GM18526 (cell line): ENCODE measurements around the gene LEUTX.

Experiments used
- POLR2A ChIP-seq: IDR thresholded peaks from 3 replicates; pipeline ENCODE4 v1.6.1; 2011; ENCODE audit not compliant: insufficient read length; ENCODE audit errors: extremely low read depth

Gene LEUTX, protein sequence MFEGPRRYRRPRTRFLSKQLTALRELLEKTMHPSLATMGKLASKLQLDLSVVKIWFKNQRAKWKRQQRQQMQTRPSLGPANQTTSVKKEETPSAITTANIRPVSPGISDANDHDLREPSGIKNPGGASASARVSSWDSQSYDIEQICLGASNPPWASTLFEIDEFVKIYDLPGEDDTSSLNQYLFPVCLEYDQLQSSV

DNA sequence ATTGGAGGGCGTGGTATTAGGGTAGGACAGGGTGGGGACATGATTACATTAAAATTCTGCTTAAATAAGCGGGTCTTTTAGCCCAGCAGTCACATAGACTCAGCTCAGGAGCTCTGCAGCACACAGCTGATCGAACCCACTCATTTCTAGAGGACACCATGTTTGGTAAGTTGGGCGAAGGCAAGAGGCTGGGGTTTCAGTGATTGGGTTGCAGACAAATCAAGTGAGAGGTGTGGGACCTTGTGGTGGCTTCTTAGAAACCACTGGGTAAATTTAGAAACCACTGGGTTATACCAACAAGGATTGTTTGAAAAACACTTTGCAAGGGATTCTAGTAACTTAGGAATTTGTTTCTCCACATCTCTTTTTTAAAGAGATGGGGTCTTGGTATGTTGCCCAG is at the start of gene LEUTX:
Gene LEUTX (plus strand): TSS at position 92 of the 400 bp plus-strand sequence. CDS start 67 bp downstream, at position 159.
- TF ChIP-seq POLR2A, result no peak

DNA sequence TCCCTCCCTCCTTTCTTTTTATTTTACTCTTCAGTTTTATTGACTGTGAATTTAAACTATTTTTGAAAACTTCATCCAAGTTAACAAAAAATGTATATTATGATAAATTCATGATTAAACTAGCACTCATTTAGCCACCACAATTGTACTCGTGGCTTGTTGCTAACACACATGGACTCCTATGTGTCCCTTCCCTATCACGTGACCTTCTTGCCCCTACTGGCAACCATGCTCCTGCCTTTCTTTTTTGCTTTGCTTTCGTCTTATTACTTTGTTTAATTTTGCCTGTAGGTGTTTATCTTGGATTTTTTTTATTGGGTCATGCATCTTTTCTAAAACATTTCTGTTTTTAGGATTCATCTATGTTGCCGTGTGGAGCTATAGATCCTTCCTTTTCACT is 49.1 kb upstream of the LEUTX start:
- TF ChIP-seq POLR2A, result no peak

DNA sequence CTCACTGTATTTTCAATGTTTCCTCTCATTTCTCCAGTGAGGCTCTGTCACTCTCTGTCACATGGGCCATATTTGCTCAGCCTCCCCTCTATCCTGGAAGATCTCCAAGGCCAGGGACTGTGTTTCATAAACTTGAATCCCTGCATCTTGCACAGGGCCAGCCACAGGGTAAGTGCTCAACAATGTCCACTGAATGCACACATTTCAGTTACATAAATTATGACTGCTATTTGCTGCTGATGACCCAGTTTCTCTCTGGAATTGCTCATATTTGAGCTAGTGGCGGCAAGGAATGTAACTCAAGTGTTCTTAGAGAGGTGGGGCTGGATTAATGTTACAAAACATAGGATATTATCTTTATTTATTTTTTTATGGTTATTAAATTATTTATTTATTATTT is 47.0 kb upstream of the LEUTX start:
- TF ChIP-seq POLR2A, result no peak

DNA sequence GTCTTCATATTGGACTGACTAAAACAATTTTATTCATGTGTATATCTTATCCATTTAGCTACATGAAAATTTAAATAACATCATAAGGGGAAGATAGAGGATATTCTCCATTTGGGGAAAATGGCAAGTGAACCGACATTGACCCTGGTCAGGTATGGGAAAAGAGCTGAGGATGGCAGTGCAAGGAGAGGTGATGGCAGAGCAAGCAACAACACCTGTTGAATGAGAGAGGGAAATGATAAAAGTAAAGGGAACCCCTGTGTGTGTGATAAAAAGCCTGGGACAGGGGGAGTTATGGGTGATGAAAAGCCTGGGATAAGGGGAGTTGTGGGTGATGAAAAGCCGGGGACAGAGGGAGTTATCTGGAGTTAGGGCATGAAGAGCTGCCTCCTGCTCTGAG is 44.8 kb upstream of the LEUTX start:
- no peak for TF ChIP-seq POLR2A

DNA sequence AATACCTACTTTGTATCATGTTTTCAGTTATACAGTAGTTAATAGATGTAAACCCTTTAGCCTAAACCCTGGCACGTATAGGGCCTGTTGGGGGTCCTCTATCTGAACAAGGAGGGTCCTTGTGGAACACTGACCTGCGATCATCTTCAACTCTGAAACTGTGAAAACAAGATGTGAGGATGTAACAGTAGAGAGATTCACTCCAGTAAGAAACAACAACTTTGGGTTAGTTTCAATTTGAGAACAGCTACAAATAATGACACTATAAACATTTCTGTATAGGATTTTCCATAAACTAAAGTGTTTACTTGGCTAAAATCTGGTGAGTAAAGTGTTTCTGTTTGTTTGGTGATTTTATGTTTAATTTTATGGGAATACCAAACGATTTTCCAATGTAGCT is 43.0 kb upstream of the LEUTX start:
- TF ChIP-seq POLR2A, result no peak

DNA sequence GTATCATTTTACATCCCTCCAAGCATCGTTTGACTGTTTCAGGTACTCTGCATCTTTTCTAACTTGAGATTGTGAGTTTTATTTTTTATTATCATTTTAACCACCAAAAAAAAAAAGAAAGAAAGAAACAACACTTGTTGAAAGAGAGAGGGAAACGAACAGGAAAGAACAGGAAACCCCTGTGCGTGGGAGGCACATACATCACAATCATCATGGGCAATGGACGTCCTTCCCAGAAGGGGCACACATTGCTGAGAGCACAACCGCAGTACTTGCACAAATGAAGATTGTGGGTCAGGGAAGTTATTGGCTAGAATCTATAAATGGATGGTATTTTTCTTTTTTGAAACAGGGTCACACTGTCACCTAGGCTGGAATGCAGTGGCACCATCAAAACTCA is 42.6 kb upstream of the LEUTX start:
- TF ChIP-seq POLR2A, result no peak

DNA sequence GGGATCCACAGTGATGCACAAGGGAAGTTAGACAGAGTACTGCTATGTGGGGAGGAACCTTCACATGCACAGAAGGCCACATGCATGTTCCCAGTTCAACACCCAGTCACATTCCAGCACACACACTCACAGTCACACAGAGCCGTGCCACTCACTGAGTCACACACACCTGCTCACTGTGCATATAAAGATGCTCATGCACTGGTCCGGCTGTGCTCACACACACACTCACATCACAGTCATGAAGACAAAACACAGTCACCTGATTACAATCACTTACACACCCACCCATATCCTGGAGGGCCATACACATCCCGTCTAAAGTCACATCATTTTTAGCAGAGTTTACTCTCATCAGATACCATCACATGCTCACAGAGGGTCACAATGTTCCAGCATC is 41.3 kb upstream of the LEUTX start:
- TF ChIP-seq POLR2A, result no peak

DNA sequence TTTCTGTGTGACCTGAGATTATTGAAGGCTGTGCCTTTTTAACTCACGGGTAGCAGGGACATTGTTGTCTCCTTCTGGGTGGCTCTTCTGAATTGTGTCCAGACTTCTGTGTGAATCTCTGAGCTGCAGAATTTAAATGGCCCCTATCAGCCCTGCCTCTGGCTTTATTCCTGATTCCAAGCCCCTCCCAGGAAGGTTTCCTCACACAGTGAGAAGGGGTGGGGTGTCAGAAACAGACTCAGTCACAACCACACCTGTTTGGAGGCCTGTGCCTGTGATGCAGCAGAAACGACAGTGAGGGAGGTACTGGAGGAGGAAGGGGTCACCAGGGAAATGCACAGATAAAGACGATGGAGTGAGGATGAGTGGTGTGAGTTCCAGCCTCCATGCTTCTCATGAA is 40.8 kb upstream of the LEUTX start, which contains the start of gene CLC:
Gene CLC (minus strand): TSS at position 139 of the 400 bp plus-strand sequence. CDS start 77 bp downstream, at position 62.
- no peak for TF ChIP-seq POLR2A

DNA sequence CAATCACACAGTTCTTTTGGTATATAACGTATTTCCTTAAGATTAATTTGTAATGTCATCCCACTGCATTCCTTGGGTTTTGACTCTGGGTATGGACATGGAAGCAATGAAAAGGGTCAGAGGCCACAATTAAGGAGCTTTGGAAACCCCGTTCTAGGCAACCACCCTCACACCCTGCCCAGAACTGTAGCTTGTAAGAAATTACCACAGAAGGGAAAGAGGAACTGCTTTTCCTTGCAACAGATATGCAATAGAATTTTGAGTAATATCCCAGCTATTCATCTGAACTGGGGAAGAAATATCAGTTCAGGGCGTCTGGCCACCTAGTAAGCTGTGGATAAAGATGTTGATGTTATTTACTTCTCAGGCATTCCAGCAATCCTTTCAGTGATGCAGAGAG is 39.8 kb upstream of the LEUTX start:
- no peak for TF ChIP-seq POLR2A

DNA sequence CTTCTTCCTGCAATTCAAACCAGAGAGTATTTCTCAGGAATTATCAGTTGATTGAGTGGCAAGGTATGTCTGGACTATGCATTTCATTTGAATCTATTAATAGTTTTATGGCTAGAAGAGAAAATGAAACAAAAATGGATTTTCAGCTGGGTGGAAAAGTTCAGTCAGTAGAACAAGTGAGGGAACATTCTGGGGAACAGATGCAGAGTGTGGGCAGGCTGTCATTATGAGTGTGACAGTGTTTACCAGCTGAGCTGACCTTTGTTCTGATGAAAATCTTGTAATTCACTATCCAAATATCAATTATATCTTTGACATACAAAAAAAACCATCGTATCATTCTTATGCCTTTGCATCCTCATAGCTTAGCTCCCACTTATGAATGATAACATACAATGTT is 38.3 kb upstream of the LEUTX start:
- no peak for TF ChIP-seq POLR2A

DNA sequence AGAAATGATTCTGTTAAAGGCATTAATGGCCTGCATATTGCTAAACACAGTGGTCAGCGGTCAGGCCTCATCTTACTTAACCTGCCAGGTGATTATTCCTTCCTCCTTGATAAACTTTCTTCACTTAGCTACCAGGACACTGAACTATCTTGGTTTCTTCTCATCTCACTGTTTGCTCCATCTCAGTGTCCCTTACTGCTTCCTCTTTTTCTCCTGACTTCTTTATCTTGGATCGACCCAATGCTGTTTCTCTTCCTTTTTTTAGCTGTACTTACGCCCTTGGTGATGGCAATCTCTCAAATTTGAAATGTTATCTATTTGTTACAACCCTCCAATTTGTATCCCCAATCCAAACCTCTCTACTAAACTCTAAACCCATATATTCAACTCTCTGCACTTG is 33.0 kb upstream of the LEUTX start:
- TF ChIP-seq POLR2A, result no peak

DNA sequence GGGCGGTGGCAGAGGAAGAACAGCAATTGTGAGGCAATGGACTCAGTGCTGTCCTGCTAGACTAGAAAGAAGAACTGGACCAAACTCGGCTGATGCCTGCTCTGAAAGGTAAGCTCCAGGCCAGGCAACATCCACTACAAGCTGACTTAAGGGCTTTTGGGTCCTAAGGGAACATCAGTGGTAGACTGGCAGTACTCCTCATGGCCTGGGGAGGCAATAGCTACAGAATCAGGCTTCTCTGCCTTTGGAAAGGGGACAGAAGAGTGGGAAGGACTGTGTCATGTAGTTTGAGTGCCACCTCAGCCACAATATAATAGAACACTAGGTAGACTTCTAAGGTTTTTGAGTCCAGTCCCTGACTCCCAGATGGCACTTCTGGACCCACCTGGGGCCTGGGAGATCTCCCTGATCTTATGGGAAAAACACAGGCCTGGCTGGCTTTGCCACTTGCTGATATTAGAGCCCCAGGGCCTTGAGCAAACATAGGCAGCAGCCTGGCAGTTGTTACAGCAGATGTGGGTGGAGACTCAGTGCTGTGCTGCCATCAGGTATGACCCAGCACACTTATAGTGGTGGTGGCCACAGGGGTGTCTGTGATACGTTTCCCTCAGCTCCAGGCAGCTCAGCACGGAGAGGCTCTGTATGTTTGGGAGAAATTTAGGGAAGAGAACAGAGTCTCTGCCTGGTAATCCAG is 31.7 kb upstream of the LEUTX start:
- TF ChIP-seq POLR2A, result no peak

DNA sequence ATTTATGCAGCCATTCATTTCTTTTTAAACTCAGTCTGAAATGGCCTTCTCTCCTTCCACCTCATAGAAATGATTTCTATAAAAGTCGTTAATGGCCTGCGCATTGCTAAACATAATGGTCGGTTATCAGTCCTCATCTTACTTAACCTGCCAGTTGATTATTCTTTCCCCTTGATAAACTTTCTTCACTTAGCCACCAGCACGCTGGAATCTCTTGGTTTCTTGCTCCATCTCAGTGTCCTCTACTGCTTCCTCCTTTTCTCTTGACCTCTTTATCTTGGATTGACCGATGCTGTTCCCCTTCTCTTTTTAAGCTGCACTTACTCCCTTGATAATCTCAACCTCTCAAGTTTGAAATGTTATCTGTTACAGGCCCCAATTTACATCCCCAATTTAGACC is 28.7 kb upstream of the LEUTX start:
- no peak for TF ChIP-seq POLR2A

DNA sequence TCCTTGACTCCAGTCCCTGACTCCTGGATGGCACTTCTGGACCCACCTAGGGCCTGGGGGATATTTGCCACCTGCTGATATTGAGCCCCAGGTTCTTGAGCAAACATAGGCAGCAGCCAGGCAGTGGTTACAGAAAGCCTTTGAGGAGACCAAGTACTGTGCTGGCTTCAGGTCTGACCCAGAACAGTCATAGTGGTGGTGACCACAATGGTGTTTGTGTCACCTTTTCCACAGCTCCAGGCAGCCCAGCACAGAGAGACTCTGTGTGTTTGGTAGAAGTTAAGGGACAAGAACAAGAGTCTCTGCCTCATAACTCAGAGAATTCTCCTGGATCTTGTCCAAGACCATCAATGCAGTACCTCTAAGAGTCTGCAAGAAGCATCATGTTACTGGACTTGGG is 26.3 kb upstream of the LEUTX start:
- no peak for TF ChIP-seq POLR2A

DNA sequence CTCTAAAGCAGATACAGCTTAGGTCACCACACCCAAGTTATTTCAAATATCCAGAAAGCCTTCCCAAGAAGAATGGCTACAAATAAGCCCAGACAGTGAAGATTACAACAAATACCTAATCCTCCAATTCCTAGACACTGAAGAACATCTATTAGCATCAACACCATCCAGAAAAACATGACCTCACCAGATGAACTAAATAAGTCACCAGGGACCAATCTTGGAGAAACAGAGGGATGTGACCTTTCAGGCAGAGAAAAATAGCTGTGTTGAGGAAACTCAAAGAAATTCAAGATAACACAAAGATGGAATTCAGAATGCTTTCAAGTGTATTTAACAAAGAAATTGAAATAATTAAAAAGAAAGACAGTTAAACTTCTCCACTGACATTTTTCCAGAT is 25.9 kb upstream of the LEUTX start:
- TF ChIP-seq POLR2A, result no peak

DNA sequence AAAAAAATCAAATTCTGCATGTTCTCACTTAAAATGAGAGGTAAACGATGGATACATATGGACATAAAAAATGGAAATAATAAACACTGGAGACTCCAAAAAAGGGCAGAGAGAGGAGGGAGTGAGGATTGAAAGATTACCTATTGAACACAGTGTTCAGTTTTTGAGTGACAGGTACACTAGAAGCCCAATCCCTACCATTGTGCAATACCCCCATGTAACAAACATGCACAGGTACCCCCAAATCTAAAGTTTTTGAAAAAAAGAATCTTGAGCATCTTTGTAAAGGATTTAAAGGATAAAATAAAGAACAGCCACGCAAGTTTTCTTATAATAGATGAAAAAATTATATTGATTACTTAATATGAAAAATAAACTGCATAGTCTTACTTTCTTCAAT is 24.1 kb upstream of the LEUTX start:
- TF ChIP-seq POLR2A, result no peak

DNA sequence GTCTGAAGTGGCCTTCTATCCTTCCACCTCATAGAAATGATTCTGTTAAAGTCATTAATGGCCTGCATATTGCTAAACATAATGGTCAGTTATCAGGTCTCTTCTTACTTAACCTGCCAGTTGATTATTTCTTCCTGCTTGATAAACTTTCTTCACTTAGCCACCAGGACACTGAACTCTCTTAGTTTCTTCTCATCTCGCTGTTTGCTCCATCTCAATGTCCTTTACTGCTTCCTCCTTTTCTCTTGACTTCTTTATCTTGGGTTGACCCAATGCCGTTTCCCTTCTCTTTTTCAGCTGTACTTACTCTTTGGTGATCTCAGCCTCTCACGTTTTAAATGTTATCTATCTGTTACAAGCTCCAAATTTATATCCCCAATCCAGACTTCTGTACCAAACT is 23.7 kb upstream of the LEUTX start:
- TF ChIP-seq POLR2A, result no peak
